Heart left ventricle (tissue), 13 donors: Measurements from ENCODE around the gene P2RY1.

Experiments
- CTCF ChIP-seq, 12 donors: fragments of 200-600 bp; sonication (generic) in 4 of 12; IDR thresholded peaks; one replicate each; pipeline versions ENCODE4 v1.5.0 to v1.8.0; 2018 to 2022; ENCODE audit warnings: antibody characterized with exemption in 12 of 12, mild to moderate bottlenecking in 5 of 12
- POLR2A ChIP-seq, 2 donors: fragments of 450-650 bp; IDR thresholded peaks; one replicate each; pipeline ENCODE4 v1.6.1; 2017; ENCODE audit warnings: antibody characterized with exemption in 2 of 2, mild to moderate bottlenecking in 2 of 2, moderate library complexity in 2 of 2
- donor health status: ischemic (EF 13 %, LVEDD 7.1; RV severe dilation, severe dysfunction).
- donor health status: DM: no; HTN: yes; CAD: no.
- donor health status: DM: no; HTN: no; CAD: no.
- donor health status: ischemic (EF 25% LVEDD 6.9; RV normal size, moderate dysfunction).
- donor health status: ischemic (EF 25% LVEDD 5.7; RV mildly dilated, moderate dysfunction).
- donor health status: ischemic (EF 35%, LVEDD 5.7; RV mildly dilated, moderate dysfunction).
- donor health status: nonischemic (EF 11% LVEDD 7.7; RV severe dilation, severe dysfunction).
- donor health status: DM: yes; HTN: yes; CAD: no.
- donor health status: PGD.
- donor health status: ischemic (EF 29% LVEDD 5.4; RV normal size, mild dysfunction).
- donor health status: nonischemic (EF 23%, LVEDD 6.1; RV moderate dilation, normal function).

GRCh38 chr3:152825566-152825965 lies 9.4 kb upstream of the P2RY1 start:
- TF ChIP-seq CTCF (IDR thresholded peaks at IDR 0.05) (no peak), POLR2A (IDR thresholded peaks at IDR 0.05) (no peak)
